GM19023 (cell line): ENCODE results near the gene TMCO2.
A peak's percentile ranks its signal among the peaks of the same experiment; 100 is the strongest.
"Not testable (repeated sequence)": the region's sequence is repeated elsewhere in the genome, so short reads cannot be mapped to it uniquely, and the experiment has no call there.

Experiments
- ATAC-seq: cut with Tn5 transposase; IDR thresholded peaks from one replicate; pipeline ENCODE4 v1.9.1; 2021; ENCODE audit warnings: mild to moderate bottlenecking, moderate library complexity; ENCODE audit not compliant: unreplicated experiment

TMCO2 gene

GRCh38 chr1:40247655-40248054 lies at the start of gene TMCO2:
TSS of gene TMCO2 (plus strand) at chr1:40247937. CDS start at chr1:40247994, 57 bp downstream.
- ATAC-seq: no peak

- ATAC-seq: no peak
Measured at GRCh38 chr1:40199126-40199525, 48.6 kb upstream of the TMCO2 start.

- no peak for ATAC-seq
Measured at GRCh38 chr1:40204856-40205255, 42.9 kb upstream of the TMCO2 start.

GRCh38 chr1:40210511-40211204 lies 37.1 kb upstream of the TMCO2 start:
- no peak for ATAC-seq

- ATAC-seq: no peak
Measured at GRCh38 chr1:40218333-40218732, 29.4 kb upstream of the TMCO2 start.

GRCh38 chr1:40221471-40221905 lies 26.2 kb upstream of the TMCO2 start:
- not testable (repeated sequence) for ATAC-seq

GRCh38 chr1:40221977-40222772 lies 25.6 kb upstream of the TMCO2 start:
- ATAC-seq: no peak

- ATAC-seq: no peak
Measured at GRCh38 chr1:40224040-40224439, 23.7 kb upstream of the TMCO2 start.

- ATAC-seq: no peak
Measured at GRCh38 chr1:40226192-40226591, 21.5 kb upstream of the TMCO2 start.

- peak; percentile 79 for ATAC-seq
Measured at GRCh38 chr1:40232444-40232843, 15.3 kb upstream of the TMCO2 start.

GRCh38 chr1:40239626-40240025 lies 8.1 kb upstream of the TMCO2 start:
- ATAC-seq: no peak

GRCh38 chr1:40240390-40240789 lies 7.3 kb upstream of the TMCO2 start:
- no peak for ATAC-seq

GRCh38 chr1:40241362-40241761 lies 6.4 kb upstream of the TMCO2 start:
- ATAC-seq: no peak

GRCh38 chr1:40243351-40243750 lies 4.4 kb upstream of the TMCO2 start:
- ATAC-seq: no peak

GRCh38 chr1:40244138-40244744 lies 3.5 kb upstream of the TMCO2 start:
- ATAC-seq: no peak

- ATAC-seq: no peak
Measured at GRCh38 chr1:40245686-40246085, 2.1 kb upstream of the TMCO2 start.

GRCh38 chr1:40248412-40248811 lies 675 bp downstream of the TMCO2 start:
- ATAC-seq: no peak

GRCh38 chr1:40251456-40251855 lies 3.7 kb downstream of the TMCO2 start:
- ATAC-seq: no peak

- no peak for ATAC-seq
Measured at GRCh38 chr1:40252601-40253000, 4.9 kb downstream of the TMCO2 start.

GRCh38 chr1:40255231-40255630 lies 7.5 kb downstream of the TMCO2 start:
- ATAC-seq: no peak

- ATAC-seq: no peak
Measured at GRCh38 chr1:40256401-40257084, 8.8 kb downstream of the TMCO2 start.
